AG10803 (cell line): ENCODE data around the gene MRC2.

Experiments used
- DNase-seq: peaks from one replicate; pipeline ENCODE4 v3.0.0; 2010; ENCODE audit warnings: low read depth
- H3K4me3 ChIP-seq: 2 replicates; pipeline ENCODE4 v1.5.1; 2011; ENCODE audit warnings: mild to moderate bottlenecking, low read length, control low read depth
- TF ChIP-seq, protein P1 (sequence below): conservative IDR thresholded peaks from 2 replicates; pipeline ENCODE4 v1.5.1; 2011; ENCODE audit warnings: mild to moderate bottlenecking, low read length, control low read depth, inconsistent platforms

MRC2 gene

DNA sequence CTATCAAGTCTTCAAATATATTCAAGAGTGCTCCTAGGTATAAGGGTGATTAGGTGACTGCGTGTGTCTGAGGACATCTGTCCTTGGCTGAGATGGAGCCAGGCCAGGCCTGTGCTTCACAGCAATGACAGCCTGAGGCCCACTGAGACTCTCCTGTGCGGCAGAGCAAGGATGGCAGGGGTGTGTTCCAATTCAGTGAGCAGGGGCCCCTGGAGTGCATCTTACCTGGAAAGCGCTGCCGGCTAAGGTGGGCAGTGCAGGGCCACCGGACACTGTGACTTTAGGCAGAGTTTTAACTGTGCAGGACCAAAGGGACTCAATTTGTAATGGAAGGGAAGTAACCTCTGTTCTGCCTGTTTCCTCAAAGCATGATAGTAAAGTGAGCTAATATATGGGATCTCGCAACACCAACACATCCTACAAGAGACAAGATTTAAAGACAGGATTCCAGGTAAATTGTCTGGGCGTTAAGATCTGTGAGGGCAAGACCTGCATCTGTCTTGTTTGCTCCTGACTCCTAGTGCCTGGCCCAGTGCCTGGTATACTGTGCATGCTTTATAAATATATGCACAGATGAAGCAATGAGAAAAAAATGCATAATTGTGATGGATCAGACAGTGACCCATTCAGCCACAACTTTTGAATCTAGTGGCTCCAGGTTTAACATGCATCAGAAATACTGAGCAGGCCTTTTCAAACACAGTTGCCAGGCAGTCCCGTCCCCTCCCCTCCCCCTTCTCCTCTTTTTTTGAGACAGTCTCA lies 86.7 kb downstream of the MRC2 start:
- TF ChIP-seq, protein P1, sequence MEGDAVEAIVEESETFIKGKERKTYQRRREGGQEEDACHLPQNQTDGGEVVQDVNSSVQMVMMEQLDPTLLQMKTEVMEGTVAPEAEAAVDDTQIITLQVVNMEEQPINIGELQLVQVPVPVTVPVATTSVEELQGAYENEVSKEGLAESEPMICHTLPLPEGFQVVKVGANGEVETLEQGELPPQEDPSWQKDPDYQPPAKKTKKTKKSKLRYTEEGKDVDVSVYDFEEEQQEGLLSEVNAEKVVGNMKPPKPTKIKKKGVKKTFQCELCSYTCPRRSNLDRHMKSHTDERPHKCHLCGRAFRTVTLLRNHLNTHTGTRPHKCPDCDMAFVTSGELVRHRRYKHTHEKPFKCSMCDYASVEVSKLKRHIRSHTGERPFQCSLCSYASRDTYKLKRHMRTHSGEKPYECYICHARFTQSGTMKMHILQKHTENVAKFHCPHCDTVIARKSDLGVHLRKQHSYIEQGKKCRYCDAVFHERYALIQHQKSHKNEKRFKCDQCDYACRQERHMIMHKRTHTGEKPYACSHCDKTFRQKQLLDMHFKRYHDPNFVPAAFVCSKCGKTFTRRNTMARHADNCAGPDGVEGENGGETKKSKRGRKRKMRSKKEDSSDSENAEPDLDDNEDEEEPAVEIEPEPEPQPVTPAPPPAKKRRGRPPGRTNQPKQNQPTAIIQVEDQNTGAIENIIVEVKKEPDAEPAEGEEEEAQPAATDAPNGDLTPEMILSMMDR = no peak
- H3K4me3 ChIP-seq = no peak overlapping the region
- peak; percentile 57 for DNase-seq

DNA sequence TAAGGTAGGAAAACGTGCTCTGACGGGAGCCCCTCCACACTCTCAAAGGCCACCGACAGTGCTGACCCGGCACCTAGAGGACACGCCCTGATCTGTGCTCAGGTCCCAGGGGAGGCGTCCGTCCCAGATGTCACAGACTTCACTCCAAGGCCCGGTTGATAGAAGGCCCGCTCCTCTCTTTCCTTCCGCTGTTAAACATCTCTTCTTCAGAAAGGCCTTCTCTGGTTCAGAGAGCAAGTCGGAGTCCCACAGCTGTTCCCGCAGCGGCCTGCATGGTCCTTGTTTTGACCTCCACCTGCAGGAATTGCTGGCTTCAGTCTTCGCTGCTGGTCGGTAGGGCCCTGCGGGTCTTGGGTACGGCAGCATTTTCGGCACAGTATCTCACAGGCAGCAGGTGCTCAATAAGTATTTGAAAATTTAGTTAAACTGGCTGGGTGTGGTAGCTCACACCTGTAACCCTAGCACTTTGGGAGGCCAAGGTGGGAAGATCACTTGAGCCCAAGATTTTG lies 88.5 kb downstream of the MRC2 start:
- TF ChIP-seq, protein P1 = no peak
- H3K4me3 ChIP-seq = no peak overlapping the region
- no peak for DNase-seq

DNA sequence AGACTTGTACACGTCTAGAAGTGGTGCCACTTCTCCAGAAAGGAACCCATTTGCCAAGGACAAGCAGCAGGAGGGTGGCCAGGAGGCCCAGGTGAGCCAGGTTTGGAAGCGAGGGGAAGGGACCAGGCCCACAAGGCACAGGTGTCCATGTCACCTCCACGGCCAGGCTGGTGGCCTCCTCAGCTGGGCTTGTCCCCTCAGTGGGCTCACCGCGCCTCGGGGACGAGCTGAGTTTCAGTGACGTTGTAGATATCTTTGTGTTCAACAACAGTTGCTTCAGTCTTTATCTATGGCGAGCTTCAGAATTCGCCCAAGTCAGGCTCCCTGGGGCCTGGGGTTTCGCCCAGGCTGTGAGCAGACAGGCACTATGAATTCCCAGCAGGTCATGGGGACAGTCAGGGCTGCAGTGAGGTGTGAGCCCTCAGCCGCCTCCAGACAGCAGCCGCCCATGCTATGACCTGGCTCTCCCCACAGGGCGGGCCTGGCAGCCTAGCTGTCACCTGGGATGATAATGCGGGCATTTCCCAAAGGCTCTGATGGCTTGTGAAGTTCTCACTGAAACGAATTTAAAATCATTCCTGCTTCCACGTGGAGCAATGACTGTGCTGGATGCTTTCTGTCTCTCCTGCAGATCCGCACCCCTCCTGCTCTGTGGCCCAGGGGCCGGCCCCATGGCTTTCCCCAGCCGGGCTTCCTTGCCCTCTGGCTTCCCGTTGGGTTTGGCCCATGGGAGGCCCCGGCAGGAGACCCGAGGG lies 89.5 kb downstream of the MRC2 start:
- no peak overlapping the region for H3K4me3 ChIP-seq
- TF ChIP-seq, protein P1 = no peak

DNA sequence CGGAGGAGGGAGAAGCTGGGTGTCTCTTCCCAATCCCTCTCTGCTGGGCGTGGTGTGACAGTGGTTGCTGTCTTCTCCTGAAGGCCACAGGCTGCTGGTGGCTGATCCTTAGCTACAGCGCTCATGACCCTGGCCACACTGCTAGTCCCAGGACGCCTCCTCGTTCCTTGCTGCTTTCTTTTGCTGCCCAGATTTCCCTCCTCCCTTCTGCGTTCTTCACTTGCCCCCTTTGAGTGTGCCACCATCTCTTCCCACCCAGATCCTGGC lies 90.1 kb downstream of the MRC2 start:
- DNase-seq = no peak
- TF ChIP-seq, protein P1 = no peak
- no peak overlapping the region for H3K4me3 ChIP-seq

More for the DNA sequence above, 89.5 kb downstream of the MRC2 start:
- no peak for DNase-seq

DNA sequence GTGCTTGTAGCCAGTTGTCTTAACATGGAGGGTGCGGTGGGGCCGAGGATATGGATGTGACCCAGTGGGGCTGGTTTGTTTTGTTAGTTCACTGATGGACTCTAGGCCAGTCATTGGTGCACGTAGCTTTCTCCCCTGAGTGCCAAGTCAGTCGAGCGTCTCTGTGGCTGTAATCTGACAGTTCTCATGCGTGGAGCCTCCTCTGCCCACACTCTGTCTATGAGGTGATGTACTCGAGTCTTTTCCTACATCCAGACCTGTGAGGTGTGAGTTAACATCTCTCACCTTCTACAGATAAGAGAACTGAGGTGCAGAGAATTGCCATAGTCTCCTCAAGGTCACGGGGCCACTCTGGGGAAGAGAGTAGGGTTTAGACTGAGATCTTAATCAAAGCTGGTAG lies 90.4 kb downstream of the MRC2 start:
- DNase-seq = no peak

DNA sequence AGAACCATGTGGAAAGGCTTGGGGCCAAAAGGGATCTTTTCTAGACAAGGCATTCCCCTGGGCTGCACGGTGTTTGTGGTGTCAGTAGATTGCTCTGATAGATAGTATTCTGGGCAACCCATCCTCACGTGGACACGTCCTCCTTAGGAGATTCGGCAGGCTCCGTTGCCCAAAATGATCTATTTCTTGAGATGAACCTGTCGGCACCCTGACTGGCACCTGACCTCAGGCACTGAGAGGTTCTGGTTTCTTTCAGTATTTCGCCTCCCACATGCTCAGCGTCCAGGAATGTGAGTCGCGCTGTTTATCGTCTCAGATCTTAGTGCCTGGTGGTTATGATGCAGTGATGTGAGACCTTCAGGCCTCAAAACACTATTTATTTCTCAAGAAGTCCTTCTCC lies 91.0 kb downstream of the MRC2 start:
- no peak overlapping the region for H3K4me3 ChIP-seq
- TF ChIP-seq, protein P1 = no peak
- peak; percentile 62 for DNase-seq

More for the DNA sequence above, 90.4 kb downstream of the MRC2 start:
- TF ChIP-seq, protein P1 = no peak
- no peak overlapping the region for H3K4me3 ChIP-seq

DNA sequence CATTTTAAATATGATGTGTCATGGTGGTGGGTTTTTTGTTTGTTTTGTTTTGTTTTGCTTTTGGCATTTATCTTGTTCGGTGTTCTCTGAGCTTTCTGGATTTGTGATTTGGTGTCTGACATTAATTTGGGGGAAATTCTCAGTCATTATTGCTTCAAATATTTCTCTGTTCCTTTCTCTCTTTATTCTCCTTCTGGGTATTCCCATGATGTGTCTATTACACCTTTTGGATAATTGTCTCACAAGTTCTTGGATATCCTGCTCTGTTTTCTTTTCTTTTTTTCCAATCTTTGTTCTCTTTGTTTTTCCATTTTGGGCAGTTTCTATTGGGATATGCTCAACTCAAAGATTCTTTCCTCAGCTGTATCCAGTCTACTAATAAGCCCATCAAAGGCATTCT lies 92.1 kb downstream of the MRC2 start:
- no peak overlapping the region for H3K4me3 ChIP-seq
- DNase-seq = no peak
- TF ChIP-seq, protein P1 = no peak
